ENCODE results near the gene NNT. TPM values are rescaled to one million over a fixed set of nuclear protein-coding genes. Genes with fewer than 3 reads are reported as not detected.
A peak's percentile ranks its signal among the peaks of the same experiment; 100 is the strongest.
"Not testable (repeated sequence)": the region's sequence is repeated elsewhere in the genome, so short reads cannot be mapped to it uniquely, and the experiment has no call there.

NNT gene
- total RNA-seq, 2 donors from 2014 or later = 121 to 138 TPM

DNA sequence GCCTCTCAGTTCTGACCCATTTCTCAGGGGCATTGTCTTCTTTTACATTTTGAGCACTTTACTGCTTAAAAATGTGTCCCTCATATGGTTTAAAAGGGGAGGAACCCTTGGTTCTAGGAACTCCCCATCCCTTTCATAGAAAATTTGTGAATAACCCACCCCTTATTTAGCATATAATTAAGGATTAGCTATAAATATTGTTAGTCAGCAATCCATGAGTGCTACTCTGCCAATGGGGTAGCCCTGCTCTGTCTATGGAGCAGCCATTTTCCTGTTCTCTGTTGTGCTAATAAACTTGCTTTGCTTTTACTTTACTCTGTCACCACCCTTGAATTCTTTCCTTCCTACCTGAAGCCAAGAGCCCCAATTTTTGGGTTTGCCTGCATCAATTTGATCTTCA lies 12.3 kb upstream of the NNT start:
- H3K27me3 Mint-ChIP-seq (ENCODE audit: low read depth) = no peaks in the 10 kb centered on the region
- no peaks in the 10 kb centered on the region for H3K4me1 Mint-ChIP-seq (ENCODE audit: low read depth)
- H3K9me3 Mint-ChIP-seq = no peaks in the 10 kb centered on the region
- H3K36me3 Mint-ChIP-seq (ENCODE audit: insufficient read depth in 2 of 2) = peaks cover 0 to 1% of the 10 kb centered on the region in 2 donors
- DNase-seq (no peak), ATAC-seq (replicated peaks in 1 of 2) (no peak)
- no peak overlapping the region for H3K27ac Mint-ChIP-seq
- H3K4me3 Mint-ChIP-seq = no peak overlapping the region

- H3K4me3 Mint-ChIP-seq = no peak overlapping the region
- DNase-seq (no peak), ATAC-seq (replicated peaks in 1 of 2) (no peak)
- H3K27me3 Mint-ChIP-seq (ENCODE audit: low read depth) = no peaks in the 10 kb centered on the region
- H3K9me3 Mint-ChIP-seq = no peaks in the 10 kb centered on the region
- H3K27ac Mint-ChIP-seq = no peak overlapping the region
- no peaks in the 10 kb centered on the region for H3K4me1 Mint-ChIP-seq (ENCODE audit: low read depth)
- H3K36me3 Mint-ChIP-seq (ENCODE audit: insufficient read depth in 2 of 2) = peaks cover 0 to 1% of the 10 kb centered on the region in 2 donors
Measured at GRCh38 chr5:43592363-43592762, 10.6 kb upstream of the NNT start.

GRCh38 chr5:43598927-43599326 lies 4.1 kb upstream of the NNT start:
- not testable (repeated sequence) for ATAC-seq (replicated peaks in 1 of 2); H3K27me3 Mint-ChIP-seq (ENCODE audit: low read depth); H3K4me1 Mint-ChIP-seq (ENCODE audit: low read depth); DNase-seq; H3K4me3 Mint-ChIP-seq; H3K9me3 Mint-ChIP-seq; H3K36me3 Mint-ChIP-seq (ENCODE audit: insufficient read depth in 2 of 2); H3K27ac Mint-ChIP-seq

GRCh38 chr5:43601454-43602260 lies 1.3 kb upstream of the NNT start:
- DNase-seq (no peak), ATAC-seq (replicated peaks in 1 of 2) (no peak)
- peak overlapping the region; percentile 80 to 97 for H3K4me3 Mint-ChIP-seq
- peak overlapping the region; percentile 92 for H3K27ac Mint-ChIP-seq
- no peaks in the 10 kb centered on the region for H3K27me3 Mint-ChIP-seq (ENCODE audit: low read depth)
- peaks cover 18% of the 10 kb centered on the region for H3K4me1 Mint-ChIP-seq (ENCODE audit: low read depth)
- H3K9me3 Mint-ChIP-seq = no peaks in the 10 kb centered on the region
- peaks cover 4 to 16% of the 10 kb centered on the region in 2 donors for H3K36me3 Mint-ChIP-seq (ENCODE audit: insufficient read depth in 2 of 2)

- Mint-ChIP-seq H3K27me3 (ENCODE audit: low read depth) (no peaks in the 10 kb centered on the region), H3K27ac (peak overlapping the region; percentile 70), H3K36me3 (ENCODE audit: insufficient read depth in 2 of 2) (peaks cover 2 to 14% of the 10 kb centered on the region in 2 donors), H3K4me1 (ENCODE audit: low read depth) (peaks cover 18% of the 10 kb centered on the region), H3K9me3 (no peaks in the 10 kb centered on the region), H3K4me3 (peak overlapping the region; percentile 80 to 97)
- ATAC-seq (replicated peaks in 1 of 2) (peak; percentile 79 to 84), DNase-seq (peak; percentile 80 to 85)
Measured at GRCh38 chr5:43603344-43604217, 601 bp downstream of the NNT start.

- Mint-ChIP-seq H3K4me3 (peak overlapping the region; percentile 80 to 97), H3K36me3 (ENCODE audit: insufficient read depth in 2 of 2) (peaks cover 2 to 18% of the 10 kb centered on the region in 2 donors), H3K4me1 (ENCODE audit: low read depth) (peaks cover 18% of the 10 kb centered on the region), H3K27me3 (ENCODE audit: low read depth) (no peaks in the 10 kb centered on the region), H3K27ac (peak overlapping the region; percentile 41), H3K9me3 (no peaks in the 10 kb centered on the region)
- ATAC-seq (replicated peaks in 1 of 2) (no peak), DNase-seq (no peak)
Measured at GRCh38 chr5:43604699-43605098, 1.7 kb downstream of the NNT start.

GRCh38 chr5:43606351-43606750 lies 3.4 kb downstream of the NNT start:
- peaks cover 18% of the 10 kb centered on the region for H3K4me1 Mint-ChIP-seq (ENCODE audit: low read depth)
- H3K27ac Mint-ChIP-seq = no peak overlapping the region

GRCh38 chr5:43608406-43608805 lies 5.4 kb downstream of the NNT start:
- Mint-ChIP-seq H3K36me3 (ENCODE audit: insufficient read depth in 2 of 2) (peaks cover 7 to 23% of the 10 kb centered on the region in 2 donors), H3K27me3 (ENCODE audit: low read depth) (no peaks in the 10 kb centered on the region), H3K27ac (peak overlapping the region; percentile 78), H3K4me3 (no peak overlapping the region), H3K4me1 (ENCODE audit: low read depth) (peaks cover 18% of the 10 kb centered on the region), H3K9me3 (no peaks in the 10 kb centered on the region)
- no peak for DNase-seq
- no peak for ATAC-seq (replicated peaks in 1 of 2)

More at GRCh38 chr5:43606351-43606750, 3.4 kb downstream of the NNT start:
- no peaks in the 10 kb centered on the region for H3K9me3 Mint-ChIP-seq
- peaks cover 2 to 21% of the 10 kb centered on the region in 2 donors for H3K36me3 Mint-ChIP-seq (ENCODE audit: insufficient read depth in 2 of 2)
- no peak for DNase-seq
- no peak overlapping the region for H3K4me3 Mint-ChIP-seq
- ATAC-seq (replicated peaks in 1 of 2) = no peak
- no peaks in the 10 kb centered on the region for H3K27me3 Mint-ChIP-seq (ENCODE audit: low read depth)

DNA sequence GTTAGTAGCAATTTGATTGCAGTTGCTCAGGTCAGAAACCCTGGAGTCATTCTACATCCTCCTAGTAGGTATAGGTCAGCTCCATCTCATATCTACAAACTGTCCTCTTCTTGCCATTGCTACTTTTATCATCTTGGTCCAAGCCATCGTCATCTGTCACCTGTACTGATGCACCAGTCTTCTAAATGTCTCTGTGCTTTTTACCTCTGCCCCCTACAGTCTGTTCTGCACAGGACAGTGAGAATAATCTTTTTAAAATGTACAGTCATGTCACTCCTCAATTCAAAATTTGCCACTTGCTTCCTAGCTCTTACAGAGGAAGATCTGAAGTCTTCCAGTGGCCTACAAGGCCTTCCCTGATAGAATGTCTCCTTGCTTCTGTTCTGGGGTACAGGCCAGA lies 6.8 kb downstream of the NNT start:
- Mint-ChIP-seq H3K36me3 (ENCODE audit: insufficient read depth in 2 of 2) (peaks cover 4 to 23% of the 10 kb centered on the region in 2 donors), H3K9me3 (no peaks in the 10 kb centered on the region), H3K27me3 (ENCODE audit: low read depth) (no peaks in the 10 kb centered on the region), H3K4me1 (ENCODE audit: low read depth) (peaks cover 7% of the 10 kb centered on the region), H3K27ac (no peak overlapping the region), H3K4me3 (no peak overlapping the region)
- ATAC-seq (replicated peaks in 1 of 2) = peak; percentile 68 to 76
- no peak for DNase-seq

DNA sequence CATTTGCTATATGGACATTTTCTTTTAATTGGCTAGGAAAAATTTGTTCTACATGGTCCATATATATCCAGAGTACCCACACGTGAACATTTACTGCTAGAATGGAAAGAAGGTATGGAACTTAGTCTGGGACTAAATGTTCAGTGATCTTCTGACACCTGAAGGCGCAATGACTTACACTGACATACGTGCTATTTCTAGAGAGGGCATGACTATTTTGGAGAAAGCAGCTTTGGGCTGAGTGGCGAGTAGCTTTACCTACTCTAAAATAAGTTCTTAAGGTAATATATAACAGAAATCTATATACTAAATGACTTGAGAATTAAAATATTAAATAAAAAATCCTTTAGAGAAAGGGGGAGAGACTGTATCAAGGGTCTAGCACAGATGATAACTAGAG lies 10.4 kb downstream of the NNT start:
- DNase-seq = no peak
- Mint-ChIP-seq H3K4me1 (ENCODE audit: low read depth) (no peaks in the 10 kb centered on the region), H3K27ac (no peak overlapping the region), H3K9me3 (no peaks in the 10 kb centered on the region), H3K36me3 (ENCODE audit: insufficient read depth in 2 of 2) (peaks cover 6 to 20% of the 10 kb centered on the region in 2 donors), H3K4me3 (no peak overlapping the region), H3K27me3 (ENCODE audit: low read depth) (no peaks in the 10 kb centered on the region)
- no peak for ATAC-seq (replicated peaks in 1 of 2)

GRCh38 chr5:43615445-43616184 lies 12.6 kb downstream of the NNT start:
- Mint-ChIP-seq H3K36me3 (ENCODE audit: insufficient read depth in 2 of 2) (peaks cover 6 to 18% of the 10 kb centered on the region in 2 donors), H3K4me3 (no peak overlapping the region), H3K9me3 (no peaks in the 10 kb centered on the region), H3K4me1 (ENCODE audit: low read depth) (no peaks in the 10 kb centered on the region), H3K27ac (no peak overlapping the region), H3K27me3 (ENCODE audit: low read depth) (no peaks in the 10 kb centered on the region)
- no peak for DNase-seq
- no peak for ATAC-seq (replicated peaks in 1 of 2)

- Mint-ChIP-seq H3K36me3 (ENCODE audit: insufficient read depth in 2 of 2) (peaks cover 7 to 21% of the 10 kb centered on the region in 2 donors), H3K27ac (no peak overlapping the region), H3K9me3 (no peaks in the 10 kb centered on the region), H3K4me1 (ENCODE audit: low read depth) (no peaks in the 10 kb centered on the region), H3K27me3 (ENCODE audit: low read depth) (no peaks in the 10 kb centered on the region), H3K4me3 (no peak overlapping the region)
- DNase-seq (no peak), ATAC-seq (replicated peaks in 1 of 2) (no peak)
Measured at GRCh38 chr5:43616535-43616934, 13.6 kb downstream of the NNT start.

GRCh38 chr5:43619380-43619779 lies 16.4 kb downstream of the NNT start:
- no peak overlapping the region for H3K4me3 Mint-ChIP-seq
- H3K9me3 Mint-ChIP-seq = no peaks in the 10 kb centered on the region
- DNase-seq (no peak), ATAC-seq (replicated peaks in 1 of 2) (no peak)
- H3K36me3 Mint-ChIP-seq (ENCODE audit: insufficient read depth in 2 of 2) = peaks cover 3 to 25% of the 10 kb centered on the region in 2 donors
- H3K27ac Mint-ChIP-seq = no peak overlapping the region
- no peaks in the 10 kb centered on the region for H3K4me1 Mint-ChIP-seq (ENCODE audit: low read depth)
- H3K27me3 Mint-ChIP-seq (ENCODE audit: low read depth) = no peaks in the 10 kb centered on the region
